HUDEP-2 (cell line): Measurements from ENCODE around the gene DAAM1.
A peak's percentile ranks its signal among the peaks of the same experiment; 100 is the strongest.

Experiments
- DNase-seq, 76 experiments: peaks; one replicate each; lab custom pipeline; 2025; ENCODE audit not compliant: unreplicated experiment in 76 of 76; lab: John Stamatoyannopoulos, UW

DAAM1 gene

DNA sequence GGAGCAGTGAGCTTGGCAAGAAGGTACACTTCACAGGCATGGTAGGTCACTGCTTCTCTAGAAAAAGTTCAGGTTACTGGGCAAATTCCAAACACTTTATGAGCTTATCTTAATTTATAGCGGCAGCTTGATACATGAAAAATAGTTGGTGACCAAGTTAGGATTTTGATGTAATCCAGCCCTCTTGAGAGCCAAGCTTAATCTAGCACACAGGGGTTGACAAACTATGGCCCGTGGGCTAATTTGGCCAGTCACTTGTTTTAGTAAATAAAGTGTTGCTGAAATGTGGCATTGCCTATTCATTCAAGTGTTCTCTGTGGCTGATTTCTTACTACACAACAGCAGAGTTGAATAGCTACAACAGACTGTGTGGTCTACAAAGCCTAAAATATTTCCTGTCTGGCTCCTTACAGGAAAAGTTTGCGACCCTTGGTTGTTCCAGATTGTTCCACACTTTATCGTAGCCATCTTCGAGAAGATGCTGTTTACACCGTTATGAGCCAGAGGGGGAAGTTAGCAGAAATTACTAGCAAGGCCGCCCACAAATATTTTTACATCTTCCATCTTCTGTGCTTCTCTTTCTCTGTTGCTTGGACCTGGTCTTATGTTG is 120.9 kb downstream of the DAAM1 start:
- no peak for DNase-seq

DNA sequence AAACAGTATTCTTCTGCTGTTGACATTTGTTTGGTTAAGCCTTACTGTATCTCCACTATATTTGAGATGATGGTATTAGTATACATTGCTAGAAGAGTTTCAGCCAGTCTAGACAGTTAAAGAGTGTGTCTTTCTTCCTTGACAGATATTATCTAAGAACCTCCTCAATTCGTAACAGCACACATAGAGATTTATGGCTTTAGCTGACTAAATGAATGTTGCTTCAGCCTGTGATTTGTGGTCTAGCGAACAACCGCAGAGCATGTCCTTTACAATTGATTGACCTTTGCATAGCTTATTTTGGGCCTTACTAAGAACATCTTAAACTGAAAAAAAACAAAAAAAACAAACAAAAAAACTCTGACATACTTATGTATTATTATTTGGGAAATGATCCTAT is 122.2 kb downstream of the DAAM1 start:
- DNase-seq, result no peak

DNA sequence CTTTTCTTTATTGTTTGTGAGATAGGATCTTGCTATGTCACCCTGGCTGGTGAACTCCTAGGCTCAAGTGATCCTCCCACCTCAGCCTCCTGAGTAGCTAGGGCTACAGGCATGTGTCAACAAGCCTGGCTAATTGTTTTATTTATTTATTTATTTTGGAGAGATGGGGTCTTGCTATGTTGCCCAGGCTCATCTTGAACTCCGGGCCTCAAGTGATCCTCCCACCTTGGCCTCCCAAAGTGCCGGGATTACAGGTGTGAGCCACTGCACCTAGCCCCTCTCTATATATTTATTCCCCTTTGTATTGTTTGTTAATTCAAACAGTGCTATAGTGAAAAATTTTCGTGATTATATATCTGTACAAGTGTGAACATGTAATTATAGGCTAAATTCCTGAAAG is 123.3 kb downstream of the DAAM1 start:
- peak in 16 of 76 experiments; percentile 2 to 29 (median 10) for DNase-seq

DNA sequence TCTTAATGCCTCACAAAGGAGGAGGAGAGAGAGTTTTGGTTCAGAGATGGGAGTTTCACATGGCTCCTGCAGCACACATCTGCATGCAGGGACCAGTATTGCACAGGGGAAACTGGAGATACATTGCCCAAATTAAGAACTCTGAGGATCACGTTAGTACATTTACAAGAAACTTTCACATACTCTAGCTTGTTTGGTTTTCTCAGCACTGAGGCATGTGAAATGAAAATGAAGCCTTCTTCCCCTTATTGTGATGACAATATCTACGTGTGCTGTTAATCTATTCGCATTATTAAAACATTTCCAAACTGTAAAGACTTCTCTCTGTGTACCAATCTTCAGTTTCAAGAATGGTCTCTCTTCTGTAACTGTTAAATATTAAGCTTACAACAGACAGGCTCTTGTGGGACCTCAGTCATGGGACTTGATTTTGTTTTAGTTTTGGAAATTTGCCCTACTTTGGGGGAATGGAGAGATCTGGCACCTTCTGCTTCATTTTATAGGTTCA is 124.7 kb downstream of the DAAM1 start:
- no peak for DNase-seq

DNA sequence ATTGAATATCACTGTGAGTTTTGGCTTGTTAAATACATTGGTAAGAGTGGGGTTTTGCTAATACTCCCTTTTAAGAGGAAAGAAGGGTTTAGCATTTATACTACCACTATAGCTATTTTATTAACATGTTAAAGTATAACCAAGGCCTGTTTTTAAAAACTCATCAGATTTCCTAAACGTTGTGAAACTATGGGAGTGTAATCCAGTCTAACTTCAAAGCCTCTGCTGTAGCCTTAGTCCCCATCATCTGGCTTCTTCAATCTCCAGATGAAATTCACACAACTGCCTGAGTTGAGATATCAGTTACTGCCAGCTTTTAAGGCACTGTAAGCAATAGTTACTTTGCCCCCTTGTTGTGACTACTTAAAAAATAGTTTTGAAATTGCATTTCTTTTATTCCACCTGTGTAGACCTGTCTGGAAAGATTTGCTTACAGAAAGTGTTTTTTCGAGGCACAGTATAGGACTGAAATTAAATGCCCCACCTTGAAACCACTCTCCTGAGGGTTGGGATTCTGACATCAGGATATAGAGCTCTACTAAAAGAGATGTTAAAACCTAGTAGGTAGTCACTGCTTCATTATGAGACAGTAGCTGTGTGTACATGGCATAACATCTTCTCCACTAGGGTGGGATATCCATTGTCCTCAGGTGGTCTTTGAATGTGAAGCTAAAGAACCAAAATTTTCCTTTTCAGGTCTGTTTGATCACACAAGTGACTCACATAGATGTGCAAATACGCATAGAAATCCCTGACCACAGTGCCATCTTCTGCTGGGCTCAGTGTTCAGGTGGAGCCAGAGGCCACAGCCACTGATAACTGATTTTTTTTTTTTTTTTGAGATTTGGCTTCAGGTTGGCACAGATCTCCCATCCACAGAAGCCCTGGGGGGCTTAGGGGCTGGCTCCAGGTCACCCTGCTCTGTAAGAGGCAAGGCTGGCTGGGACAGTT is 125.5 kb downstream of the DAAM1 start:
- DNase-seq, result no peak

DNA sequence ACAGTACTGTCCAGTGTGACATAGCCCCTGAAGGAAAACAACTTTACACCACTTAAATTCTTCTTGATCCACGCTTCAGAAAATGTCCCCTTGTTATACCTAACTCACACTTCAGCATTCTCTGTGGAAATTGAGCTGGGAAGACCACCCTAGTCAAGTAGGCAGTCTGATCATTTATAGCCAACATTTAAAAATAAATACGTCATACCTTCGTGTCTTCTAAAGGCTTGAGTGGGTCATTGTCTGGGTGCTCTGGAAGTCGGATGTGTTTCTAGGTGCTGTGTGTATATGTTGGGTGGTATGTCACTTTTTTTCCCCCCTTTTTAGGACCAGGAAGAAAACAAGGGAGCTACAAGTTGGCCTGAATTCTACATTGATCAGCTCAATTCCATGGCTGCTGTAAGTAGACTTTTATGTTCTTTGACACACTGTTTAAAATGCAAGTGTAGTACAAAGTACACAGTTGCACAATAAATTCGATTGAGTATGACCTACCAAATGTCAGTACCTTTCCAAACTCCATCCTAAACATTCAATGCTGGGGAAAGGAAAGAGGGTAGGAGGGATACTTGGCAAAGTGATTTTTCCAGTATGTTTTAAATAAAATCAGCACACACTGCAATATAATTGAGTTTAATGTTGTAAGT is 126.6 kb downstream of the DAAM1 start:
- no peak for DNase-seq

DNA sequence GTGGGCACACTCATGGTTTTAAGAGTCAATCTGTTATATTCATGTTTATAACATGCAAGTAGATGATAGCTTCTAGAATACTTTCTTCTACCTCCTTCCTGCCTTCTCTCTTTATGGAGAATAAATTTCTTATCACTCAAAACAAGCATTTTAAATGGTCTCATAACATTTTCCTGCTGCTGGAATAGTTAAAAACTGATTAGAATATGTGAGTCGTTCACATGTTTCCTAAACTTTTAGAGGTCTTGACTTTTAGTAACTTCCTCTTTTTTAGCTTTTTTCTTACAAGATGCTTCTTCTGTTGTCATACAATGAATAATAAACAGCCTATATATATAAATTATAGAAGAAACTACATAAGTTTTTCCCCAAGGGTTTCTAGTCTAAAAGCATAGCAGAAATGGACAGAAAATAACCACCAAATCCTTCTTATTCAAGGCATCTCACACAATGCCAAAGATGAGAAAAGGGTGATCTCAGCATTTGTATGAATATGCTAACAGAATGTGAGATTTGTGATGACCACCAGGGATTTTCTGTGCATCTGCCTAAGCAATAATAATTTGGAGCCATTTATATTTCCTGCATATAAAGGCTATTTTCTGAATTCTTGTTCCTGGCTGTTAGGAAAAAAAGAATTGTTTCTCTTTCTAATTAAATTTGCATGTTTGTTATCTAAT is 127.8 kb downstream of the DAAM1 start:
- no peak for DNase-seq

DNA sequence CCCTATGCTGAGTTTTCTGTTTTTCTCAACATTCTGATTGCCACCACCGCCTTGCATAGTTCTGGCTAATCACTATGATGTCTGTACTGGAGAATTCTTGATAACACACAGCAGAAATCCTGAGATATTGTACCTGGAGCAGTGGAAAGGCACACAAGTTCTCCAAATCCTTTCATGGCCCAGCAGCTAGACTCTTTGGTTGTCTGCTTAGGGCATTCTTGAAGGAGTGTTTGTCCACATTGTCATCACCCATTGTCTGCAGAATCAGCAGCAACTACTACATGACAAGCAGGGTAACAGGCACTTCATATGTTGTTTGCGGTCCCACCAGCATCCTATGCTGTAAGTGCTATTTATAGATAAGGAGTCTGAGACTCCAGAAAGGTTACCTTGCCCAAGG is 128.9 kb downstream of the DAAM1 start:
- no peak for DNase-seq

DNA sequence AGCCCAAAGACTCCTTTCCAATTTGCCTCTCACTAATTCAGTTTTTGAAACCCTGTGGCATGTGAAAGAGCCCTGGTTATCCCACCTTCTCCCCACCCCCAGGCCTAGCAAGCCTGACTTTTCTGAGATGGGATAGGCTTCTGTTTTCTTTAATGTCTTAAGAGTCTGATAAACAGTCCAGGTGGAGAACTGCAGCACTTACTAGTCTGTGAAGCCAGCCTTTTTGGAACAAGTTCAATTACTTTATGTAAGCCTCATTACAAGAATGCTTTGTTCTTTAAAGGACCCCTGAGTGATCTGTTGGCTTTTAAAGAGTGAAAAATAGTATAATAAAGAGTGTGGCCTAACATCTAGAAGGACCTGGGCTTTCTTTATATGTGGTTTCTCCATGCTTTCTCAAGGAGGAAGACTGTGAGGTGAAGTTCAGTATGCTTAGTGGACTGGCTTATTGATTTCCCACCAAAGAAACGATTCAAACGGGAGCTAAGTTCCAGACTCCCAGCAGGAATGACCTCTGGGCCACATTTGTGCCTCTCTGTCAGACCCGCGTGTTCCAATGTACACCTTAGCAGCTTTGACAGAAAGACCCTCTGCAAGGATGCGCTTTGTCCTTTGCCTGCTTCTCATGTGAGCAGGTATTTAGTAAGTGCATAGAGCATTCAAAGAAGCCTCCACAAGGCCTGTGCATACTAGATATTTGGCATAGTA is 129.5 kb downstream of the DAAM1 start:
- no peak for DNase-seq

DNA sequence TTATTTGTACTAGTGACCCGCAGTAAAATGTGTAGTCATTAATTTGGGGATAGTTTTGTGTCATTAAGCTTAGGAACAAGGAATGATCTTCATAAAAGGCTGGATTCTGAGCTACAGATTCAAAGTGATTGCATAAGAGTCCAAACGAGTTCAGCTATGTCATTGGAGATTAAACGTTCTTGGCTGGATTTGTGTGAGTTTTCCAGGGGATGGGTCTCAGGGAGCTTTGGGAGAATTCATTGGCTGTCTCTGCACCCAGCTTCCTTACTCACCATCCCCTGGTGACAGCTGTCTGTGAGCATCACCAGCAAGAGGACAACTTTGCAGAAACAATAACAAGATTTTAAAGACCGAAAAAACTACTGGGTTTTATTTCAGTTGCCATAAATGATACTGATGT is 130.4 kb downstream of the DAAM1 start:
- DNase-seq, result no peak

DNA sequence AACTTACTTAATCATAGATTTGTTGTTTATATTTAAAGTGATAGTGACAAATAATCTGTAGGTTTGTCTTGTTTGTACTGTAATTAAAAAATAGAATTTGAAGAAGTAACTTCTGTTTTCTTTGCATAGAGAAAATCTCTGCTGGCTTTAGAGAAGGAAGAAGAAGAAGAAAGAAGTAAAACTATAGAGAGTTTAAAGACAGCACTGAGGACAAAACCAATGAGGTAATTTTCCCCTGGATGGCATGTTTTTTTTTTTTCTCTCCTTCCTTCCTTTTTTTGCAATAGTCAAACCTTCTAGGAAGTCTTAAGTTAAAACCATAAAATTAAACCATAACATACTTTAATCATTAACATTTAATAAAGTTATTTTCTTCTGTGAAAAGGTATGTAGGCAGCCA is 131.9 kb downstream of the DAAM1 start:
- DNase-seq, result no peak

DNA sequence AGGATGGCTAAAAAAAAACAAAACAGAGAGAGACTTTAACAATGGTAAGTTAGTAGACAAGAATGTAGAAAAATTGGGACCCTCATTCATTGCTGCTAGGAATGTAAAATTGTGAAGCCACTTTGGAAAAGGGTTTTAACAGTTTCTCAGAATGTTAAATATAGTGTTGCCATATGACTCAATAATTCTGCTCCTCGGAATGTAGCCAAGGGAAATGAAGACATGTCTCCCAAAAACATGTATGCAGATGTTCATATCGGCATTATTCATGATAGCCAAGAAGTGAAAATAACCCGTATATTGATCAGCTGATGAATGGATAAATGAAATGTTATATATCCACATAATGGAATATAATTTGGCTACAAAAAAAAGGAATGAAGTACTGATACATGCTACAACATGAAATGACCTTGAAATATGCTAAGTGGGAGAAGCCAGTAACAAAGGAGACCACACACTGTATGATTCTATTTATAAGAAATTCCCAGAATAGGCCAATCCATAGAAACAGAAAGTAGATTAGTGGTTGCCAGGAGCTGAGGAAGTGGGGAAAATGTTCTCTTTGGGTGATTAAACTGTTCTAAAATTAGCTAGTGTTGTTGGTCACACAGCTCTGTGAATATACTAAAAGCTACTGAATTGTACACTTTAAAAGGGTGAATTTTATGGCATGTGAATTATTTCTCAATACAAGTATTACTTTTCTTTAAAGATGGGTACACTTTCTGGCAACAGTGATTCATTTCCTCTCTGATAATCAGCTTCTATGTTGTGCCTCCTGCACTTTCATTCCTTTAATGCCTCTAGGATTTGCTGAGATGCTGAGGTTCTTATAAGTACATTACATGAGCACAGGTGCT is 132.5 kb downstream of the DAAM1 start:
- no peak for DNase-seq

DNA sequence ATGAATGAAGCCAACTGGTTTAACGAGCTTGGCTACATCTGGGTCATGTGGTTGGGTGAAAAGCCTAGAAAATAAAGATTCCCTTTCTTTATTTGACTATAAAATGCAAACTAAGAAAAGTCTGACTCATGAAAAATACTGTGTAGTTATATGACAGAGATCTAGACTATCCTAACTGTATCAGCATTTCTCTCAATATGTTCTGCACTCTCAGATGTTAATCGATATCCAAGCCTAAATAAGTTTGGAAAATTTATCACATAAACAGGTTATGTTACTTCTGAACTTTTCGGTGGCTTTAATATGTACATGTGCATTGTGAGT is 133.1 kb downstream of the DAAM1 start:
- no peak for DNase-seq

DNA sequence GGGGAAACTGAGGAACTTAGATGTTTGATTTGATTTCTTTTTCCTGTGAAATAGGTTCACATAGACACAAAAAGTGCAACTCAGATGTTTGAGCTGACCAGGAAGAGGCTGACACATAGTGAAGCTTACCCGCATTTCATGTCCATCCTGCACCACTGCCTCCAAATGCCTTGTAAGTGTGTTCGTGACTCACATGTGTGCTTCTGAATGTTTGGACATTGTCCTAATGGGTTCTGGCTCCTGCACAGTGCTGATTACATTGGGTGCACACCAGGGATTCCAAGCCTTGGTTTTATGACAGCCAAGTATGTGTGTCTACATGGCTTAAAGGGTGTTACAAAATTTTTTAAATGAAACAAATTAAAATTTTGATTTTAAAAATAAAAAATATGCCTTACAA is 137.4 kb downstream of the DAAM1 start:
- no peak for DNase-seq

DNA sequence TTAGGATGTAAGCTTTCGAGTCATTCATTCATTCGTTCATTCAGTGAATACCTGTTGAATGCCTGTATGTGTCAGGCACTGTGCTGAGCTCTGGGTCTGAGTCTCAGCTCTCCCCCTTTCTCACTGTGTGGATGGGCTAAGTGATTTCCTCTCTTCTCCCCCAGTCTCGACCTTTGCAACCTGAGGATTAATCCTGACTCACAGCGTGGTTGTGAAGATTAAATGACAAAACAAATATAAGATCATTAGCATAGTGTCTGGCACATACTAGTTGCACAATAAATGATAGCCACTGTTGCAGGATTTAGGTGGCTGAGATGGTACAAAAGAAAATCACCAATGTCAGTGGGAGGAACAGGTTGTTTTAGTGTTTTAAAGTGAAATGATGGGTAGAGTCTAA is 140.0 kb downstream of the DAAM1 start:
- DNase-seq, result no peak

DNA sequence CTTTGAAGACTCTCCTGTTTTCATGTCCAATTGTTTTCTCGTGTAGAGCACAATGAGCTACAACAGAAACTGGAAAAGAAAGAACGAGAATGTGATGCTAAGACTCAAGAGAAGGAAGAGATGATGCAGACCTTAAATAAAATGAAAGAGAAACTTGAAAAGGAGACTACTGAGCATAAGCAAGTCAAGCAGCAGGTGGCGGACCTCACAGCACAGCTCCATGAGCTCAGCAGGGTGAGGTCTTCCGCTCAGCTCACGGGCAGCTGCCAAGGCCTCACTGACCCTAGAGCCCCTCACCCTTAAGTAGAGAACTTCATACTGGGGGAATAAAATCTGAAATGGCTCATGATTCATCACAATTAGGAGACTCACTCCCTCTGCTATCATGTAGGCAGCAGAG is 142.0 kb downstream of the DAAM1 start:
- no peak for DNase-seq

DNA sequence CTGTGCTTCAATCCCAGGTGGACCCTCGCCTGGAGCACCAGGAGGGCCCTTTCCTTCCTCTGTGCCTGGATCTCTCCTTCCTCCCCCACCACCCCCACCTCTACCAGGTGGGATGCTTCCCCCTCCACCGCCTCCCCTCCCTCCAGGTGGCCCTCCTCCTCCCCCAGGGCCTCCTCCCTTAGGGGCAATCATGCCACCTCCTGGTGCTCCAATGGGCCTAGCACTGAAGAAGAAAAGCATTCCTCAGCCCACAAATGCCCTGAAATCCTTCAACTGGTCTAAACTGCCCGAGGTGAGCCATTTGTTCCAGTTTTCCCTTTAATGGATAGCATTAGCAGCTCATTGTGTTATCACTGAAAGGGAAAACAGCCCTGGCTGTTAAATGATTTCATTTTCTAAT is 142.8 kb downstream of the DAAM1 start:
- no peak for DNase-seq

DNA sequence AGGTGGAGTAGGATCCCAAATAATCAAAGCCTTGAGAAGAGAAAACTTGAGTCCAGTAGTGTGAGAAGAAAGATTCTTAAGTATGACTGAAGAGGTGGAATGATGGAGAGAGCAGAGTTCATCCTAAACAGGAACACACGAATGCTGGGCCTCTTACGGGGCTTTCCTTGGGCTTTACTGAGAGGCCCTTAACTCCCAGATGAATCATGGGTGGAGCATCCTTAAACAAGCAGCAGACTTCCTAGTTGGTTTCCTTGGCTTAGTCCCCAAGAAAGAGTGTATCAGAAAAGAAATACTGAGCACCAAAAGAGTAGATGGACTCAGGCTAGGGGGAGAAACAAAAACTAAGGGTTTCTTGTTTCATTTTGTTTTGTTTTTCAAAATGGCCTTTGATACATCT is 144.3 kb downstream of the DAAM1 start:
- no peak for DNase-seq

DNA sequence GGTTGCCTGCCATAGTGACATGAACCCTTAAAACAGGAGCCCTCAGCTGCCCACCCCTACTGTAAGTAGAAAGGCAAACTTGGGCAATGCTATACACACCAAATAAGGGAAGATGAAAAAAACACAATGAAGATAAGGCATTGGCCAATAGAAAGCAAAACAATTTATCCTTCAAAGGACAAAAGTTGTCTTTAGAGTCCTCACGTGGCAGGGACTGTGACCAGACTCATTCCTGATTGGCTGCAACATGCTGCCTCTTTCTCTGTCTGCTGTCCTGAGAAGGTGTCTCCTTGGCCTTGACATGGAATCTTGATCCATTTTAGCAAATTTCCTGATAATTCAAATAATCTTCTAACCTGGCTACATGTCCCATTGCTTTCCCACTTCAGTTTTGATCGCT is 144.8 kb downstream of the DAAM1 start:
- DNase-seq, result no peak

DNA sequence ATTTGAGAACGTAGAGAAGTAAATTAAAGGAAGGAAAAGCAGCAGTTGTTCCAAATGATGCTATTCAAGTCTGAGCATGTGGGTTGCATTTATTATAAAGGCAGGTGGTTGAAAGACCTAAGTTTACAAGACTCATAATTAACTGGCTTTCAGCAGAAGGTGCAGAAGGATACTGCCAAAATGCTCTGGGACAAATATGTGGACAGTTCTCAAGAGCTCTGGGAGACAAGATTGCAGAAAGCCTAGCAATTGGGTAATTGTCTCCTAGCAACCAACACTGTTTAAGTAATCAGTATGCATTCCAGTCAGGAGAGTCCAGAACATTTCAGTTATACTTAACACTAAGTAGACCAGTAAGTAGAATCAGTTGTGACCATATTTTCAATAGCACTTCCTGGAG is 145.2 kb downstream of the DAAM1 start:
- DNase-seq, result no peak
